ENCODE results near the gene SLC5A1.
"Not testable (repeated sequence)": the region's sequence is repeated elsewhere in the genome, so short reads cannot be mapped to it uniquely, and the experiment has no call there.

SLC5A1 gene

DNA sequence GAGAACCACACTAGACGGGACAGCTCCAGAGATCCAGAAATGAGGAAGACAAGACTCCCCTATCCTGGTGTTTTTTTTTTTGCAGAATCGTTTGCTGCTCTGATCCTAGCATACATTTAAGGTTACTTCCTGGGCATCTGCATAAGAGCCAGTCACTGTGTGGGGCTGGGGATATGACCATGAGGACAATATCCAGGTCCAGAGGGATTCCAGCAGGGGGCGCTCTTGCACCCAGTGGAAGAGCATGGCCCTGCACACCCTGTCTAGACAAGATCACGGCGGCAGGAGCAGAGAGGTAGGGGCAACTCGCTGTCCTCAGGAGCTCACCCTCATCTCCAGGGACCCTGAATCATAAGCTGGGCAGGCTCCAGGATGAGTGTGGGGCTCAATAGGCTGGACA is 97.6 kb downstream of the SLC5A1 start:
- not testable (repeated sequence) for H3K4me3 ChIP-seq (ENCODE audit: low read length); H3K36me3 ChIP-seq (ENCODE audit: control insufficient read depth, insufficient read depth, low read length); H3K27ac ChIP-seq (ENCODE audit: low read depth, low read length); H3K4me1 ChIP-seq (ENCODE audit: control insufficient read depth, insufficient read depth, low read length); H3K9ac ChIP-seq (ENCODE audit: low read length); H3K27me3 ChIP-seq (ENCODE audit: control insufficient read depth, insufficient read depth, low read length)

DNA sequence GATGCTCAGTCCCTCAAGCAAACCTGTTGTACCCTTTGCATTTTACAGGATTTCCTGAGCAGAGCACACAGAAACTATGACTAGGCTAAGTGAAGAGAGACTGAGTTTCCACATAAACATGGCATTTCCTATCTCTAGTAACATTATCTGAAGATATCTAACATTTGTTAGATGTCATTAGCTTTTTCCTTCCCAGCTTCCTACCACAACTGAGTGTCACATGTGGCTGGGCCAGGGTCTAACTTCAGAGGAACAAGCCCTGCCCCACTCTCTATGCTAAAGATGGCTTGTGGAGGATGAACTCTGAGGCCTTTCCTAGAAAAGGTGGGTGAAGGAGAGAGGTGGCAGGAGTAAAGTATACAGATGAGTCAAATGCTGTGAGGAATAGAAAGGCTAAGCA is 99.5 kb downstream of the SLC5A1 start:
- Histone ChIP-seq H3K36me3 (ENCODE audit: control insufficient read depth, insufficient read depth, low read length) (no peaks in the 10 kb centered on the region), H3K4me3 (ENCODE audit: low read length) (no peak overlapping the region), H3K27ac (ENCODE audit: low read depth, low read length) (no peak overlapping the region), H3K9ac (ENCODE audit: low read length) (no peak overlapping the region), H3K4me1 (ENCODE audit: control insufficient read depth, insufficient read depth, low read length) (no peaks in the 10 kb centered on the region), H3K27me3 (ENCODE audit: control insufficient read depth, insufficient read depth, low read length) (no peaks in the 10 kb centered on the region)

DNA sequence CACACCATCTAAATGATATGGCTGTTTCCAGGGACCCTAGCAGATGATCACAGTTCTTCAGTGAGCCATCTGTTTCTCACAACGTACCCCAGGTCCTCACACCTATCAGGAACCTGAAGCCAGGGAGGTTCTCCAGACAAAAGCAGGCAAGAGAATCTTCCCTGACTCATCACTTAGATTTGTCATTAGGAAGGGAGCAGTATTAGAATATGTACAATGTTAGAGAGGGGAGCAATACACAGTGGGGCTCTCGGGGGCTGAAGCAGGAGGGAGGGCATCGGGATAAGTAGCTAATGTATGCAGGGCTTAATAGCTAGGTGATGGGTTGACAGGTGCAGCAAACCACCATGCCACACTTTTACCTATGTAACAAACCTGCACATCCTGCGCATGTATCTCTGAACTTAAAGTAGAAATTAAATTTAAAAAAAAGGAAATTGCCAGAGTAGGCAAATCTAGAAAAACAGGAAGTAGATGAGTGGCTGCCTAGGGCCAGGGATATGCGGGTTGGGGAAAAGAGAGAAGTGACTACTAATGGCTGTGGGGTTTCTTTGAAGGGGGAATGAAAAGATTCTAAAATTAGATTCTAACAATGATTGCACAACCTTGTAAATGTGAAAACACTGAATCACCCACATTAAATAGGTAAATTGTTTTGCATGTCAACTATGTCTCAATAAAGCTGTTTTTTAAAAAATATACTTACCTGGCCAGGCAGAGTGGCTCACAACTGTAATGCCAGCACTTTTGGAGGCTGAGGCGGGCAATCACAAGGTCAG is 101.6 kb downstream of the SLC5A1 start:
- H3K4me1 ChIP-seq (ENCODE audit: control insufficient read depth, insufficient read depth, low read length), result no peaks in the 10 kb centered on the region
- no peak overlapping the region for H3K4me3 ChIP-seq (ENCODE audit: low read length)

DNA sequence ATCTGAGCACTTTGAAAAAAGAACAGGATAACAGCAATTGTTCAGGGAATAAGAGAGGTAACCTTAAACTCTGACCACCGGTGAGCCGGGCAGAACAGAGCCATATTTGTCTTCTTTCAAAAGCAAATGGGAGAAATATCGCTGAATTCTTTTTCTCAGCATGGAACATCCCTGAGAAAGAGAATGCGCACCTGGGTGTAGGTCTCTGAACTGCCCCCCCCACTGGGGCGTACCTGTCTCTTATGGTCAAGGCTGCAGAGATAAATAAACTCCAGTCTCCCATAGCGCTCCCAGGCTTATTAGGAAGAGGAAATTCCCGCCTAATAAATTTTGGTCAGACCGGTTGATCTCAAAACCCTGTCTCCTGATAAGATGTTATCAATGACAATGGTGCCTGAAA is 104.1 kb downstream of the SLC5A1 start:
- H3K4me1 ChIP-seq (ENCODE audit: control insufficient read depth, insufficient read depth, low read length); H3K4me3 ChIP-seq (ENCODE audit: low read length); H3K27ac ChIP-seq (ENCODE audit: low read depth, low read length); H3K27me3 ChIP-seq (ENCODE audit: control insufficient read depth, insufficient read depth, low read length); H3K9ac ChIP-seq (ENCODE audit: low read length); H3K36me3 ChIP-seq (ENCODE audit: control insufficient read depth, insufficient read depth, low read length): not testable (repeated sequence)

More for the DNA sequence above, 101.6 kb downstream of the SLC5A1 start:
- Histone ChIP-seq H3K36me3 (ENCODE audit: control insufficient read depth, insufficient read depth, low read length) (no peaks in the 10 kb centered on the region), H3K27me3 (ENCODE audit: control insufficient read depth, insufficient read depth, low read length) (no peaks in the 10 kb centered on the region), H3K27ac (ENCODE audit: low read depth, low read length) (no peak overlapping the region), H3K9ac (ENCODE audit: low read length) (no peak overlapping the region)

DNA sequence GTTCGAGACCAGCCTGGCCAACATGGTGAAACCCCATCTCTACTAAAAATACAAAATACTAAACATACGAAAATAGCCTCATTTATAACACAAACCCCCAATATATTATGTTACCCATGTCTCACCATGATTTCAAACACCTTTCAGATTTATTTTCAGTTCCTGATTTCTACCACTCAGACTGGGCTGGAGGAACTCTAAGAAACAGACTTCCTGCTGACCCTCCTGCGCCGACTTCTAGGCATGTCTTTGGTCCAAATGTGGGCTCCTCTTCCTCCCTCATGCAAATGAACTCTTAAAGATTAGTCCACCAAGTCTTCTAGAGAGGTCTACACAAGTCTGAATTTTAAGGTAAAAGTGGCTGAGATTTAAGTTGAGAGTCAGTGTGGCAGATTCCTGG is 105.3 kb downstream of the SLC5A1 start:
- not testable (repeated sequence) for H3K4me1 ChIP-seq (ENCODE audit: control insufficient read depth, insufficient read depth, low read length); H3K27me3 ChIP-seq (ENCODE audit: control insufficient read depth, insufficient read depth, low read length); H3K27ac ChIP-seq (ENCODE audit: low read depth, low read length); H3K4me3 ChIP-seq (ENCODE audit: low read length); H3K9ac ChIP-seq (ENCODE audit: low read length); H3K36me3 ChIP-seq (ENCODE audit: control insufficient read depth, insufficient read depth, low read length)

DNA sequence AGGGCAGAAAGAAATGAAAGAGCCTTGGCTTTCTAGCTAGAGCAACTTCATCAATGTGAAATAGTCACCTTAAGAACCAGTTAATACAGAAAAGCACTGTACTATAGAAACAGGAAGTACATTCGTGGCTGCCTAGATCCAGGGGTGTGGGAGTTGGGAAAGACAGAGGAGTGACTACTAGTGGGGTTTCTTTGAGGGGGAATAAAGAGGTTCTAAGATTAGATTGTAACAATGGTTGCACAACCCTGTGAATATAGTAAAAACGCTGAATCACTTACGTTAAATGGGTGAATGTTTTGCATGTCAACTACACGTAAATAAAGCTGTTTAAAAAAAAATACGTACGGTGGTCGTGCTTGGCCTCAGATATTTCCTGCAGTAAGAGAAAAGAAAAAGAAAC is 107.6 kb downstream of the SLC5A1 start:
- H3K4me3 ChIP-seq (ENCODE audit: low read length), result not testable (repeated sequence)

DNA sequence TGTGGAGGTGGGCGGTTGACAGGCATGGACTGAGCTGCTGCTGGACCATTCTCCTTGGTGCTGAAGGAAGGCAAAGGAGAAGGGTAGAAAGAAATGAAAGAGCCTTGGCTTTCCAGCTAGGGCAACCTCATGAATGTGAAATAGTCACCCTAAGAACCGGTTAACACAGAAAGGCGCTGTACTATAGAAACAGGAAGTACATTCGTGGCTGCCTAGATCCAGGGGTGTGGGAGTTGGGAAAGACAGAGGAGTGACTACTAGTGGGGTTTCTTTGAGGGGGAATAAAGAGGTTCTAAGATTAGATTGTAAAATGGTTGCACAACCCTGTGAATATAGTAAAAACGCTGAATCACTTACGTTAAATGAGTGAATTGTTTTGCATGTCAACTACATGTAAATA is 108.6 kb downstream of the SLC5A1 start:
- H3K27me3 ChIP-seq (ENCODE audit: control insufficient read depth, insufficient read depth, low read length); H3K36me3 ChIP-seq (ENCODE audit: control insufficient read depth, insufficient read depth, low read length); H3K4me1 ChIP-seq (ENCODE audit: control insufficient read depth, insufficient read depth, low read length); H3K27ac ChIP-seq (ENCODE audit: low read depth, low read length); H3K4me3 ChIP-seq (ENCODE audit: low read length); H3K9ac ChIP-seq (ENCODE audit: low read length): not testable (repeated sequence)

More for the DNA sequence above, 107.6 kb downstream of the SLC5A1 start:
- H3K27me3 ChIP-seq (ENCODE audit: control insufficient read depth, insufficient read depth, low read length); H3K9ac ChIP-seq (ENCODE audit: low read length); H3K4me1 ChIP-seq (ENCODE audit: control insufficient read depth, insufficient read depth, low read length); H3K36me3 ChIP-seq (ENCODE audit: control insufficient read depth, insufficient read depth, low read length); H3K27ac ChIP-seq (ENCODE audit: low read depth, low read length): not testable (repeated sequence)

DNA sequence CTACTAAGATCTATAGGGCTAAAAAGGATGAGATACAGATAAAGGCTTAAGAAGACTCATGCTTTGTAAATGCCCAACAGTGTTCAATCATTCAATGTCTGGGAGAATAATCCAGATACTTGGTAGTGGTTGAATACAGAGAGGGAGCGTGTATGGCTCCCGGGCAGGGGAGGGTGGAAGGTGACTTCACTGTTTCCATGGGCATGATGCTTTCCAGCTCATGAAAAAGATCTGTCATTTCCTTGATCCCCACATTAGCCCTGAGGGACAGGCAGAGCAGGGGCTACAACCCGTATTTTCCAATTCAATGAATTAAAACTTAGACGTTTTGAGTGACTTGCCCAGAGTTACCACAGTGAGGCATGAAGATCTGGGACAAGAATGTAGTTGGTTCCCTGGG is 111.7 kb downstream of the SLC5A1 start:
- not testable (repeated sequence) for H3K4me1 ChIP-seq (ENCODE audit: control insufficient read depth, insufficient read depth, low read length); H3K9ac ChIP-seq (ENCODE audit: low read length); H3K27ac ChIP-seq (ENCODE audit: low read depth, low read length); H3K4me3 ChIP-seq (ENCODE audit: low read length); H3K27me3 ChIP-seq (ENCODE audit: control insufficient read depth, insufficient read depth, low read length); H3K36me3 ChIP-seq (ENCODE audit: control insufficient read depth, insufficient read depth, low read length)

DNA sequence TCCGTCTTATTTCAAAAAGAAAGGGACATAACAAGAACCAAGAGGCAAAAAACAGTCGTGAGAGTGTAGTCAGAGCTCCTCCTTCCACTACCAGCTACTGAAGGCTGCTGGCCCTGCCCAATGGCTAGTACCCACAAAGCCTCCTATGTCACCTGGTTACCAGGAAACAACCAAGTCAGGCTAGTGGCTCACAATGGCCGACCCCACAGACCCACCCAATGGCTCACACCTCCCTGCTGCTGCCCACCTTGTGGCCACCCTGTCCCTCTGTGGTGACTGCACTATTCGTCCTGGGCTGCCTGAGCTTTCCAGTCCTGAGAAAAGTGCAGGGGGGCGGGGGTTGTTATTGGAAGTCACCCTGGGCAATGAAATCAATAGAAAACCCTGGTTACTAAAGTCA is 114.6 kb downstream of the SLC5A1 start:
- not testable (repeated sequence) for H3K27me3 ChIP-seq (ENCODE audit: control insufficient read depth, insufficient read depth, low read length); H3K9ac ChIP-seq (ENCODE audit: low read length); H3K36me3 ChIP-seq (ENCODE audit: control insufficient read depth, insufficient read depth, low read length); H3K4me1 ChIP-seq (ENCODE audit: control insufficient read depth, insufficient read depth, low read length); H3K27ac ChIP-seq (ENCODE audit: low read depth, low read length); H3K4me3 ChIP-seq (ENCODE audit: low read length)

DNA sequence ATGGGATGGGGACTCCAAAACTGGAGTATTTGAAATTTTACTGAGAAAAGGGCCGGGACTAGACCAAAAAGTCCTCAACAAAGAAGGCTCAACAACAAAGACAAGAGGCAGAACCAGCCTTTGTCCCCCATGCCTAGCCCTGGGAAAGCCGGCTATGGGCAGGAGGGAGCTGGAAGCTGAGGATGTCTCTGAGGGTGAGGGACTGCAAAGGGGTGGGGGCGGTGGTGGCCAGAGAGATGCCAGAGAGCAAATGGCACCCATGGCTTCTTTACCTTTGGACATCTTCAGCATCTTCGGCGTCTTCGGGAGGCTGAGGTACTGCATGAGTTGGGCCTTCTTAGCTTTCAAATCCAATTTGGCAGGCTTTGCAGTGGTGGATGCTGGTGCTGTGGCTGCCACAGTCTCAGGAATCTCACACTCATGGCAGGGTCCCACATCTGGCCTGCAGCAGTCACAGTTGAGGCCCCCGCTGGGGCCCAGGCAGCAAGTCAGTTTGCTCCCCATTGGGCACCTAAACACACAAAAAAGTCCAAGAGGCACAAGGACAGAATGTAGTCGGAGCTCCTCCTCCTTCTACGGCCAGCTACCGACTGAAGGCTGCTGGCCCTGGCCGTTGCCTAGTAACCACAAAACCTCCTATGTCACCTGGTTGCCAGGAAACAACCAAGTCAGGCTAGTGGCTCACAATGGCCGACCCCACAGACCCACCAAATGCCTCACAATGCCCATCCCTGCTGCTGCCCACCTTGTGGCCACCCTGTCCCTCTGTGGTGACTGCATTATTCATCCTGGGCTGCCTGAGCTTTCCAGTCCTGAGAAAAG is 115.9 kb downstream of the SLC5A1 start, which contains the start of gene C22orf42:
C22orf42 (minus strand) TSS at position 592 of the 822 bp plus-strand sequence; CDS start at position 504, 88 bp downstream.
- no peak within 1 kb of the TSS for H3K27ac ChIP-seq (ENCODE audit: low read depth, low read length)
- H3K27me3 ChIP-seq (ENCODE audit: control insufficient read depth, insufficient read depth, low read length), result no peaks in the 10 kb centered on the region
- H3K4me3 ChIP-seq (ENCODE audit: low read length), result no peak within 1 kb of the TSS
- H3K4me1 ChIP-seq (ENCODE audit: control insufficient read depth, insufficient read depth, low read length), result no peaks in the 10 kb centered on the region
- no peak within 1 kb of the TSS for H3K9ac ChIP-seq (ENCODE audit: low read length)
- H3K36me3 ChIP-seq (ENCODE audit: control insufficient read depth, insufficient read depth, low read length), result no peaks in the 10 kb centered on the region

DNA sequence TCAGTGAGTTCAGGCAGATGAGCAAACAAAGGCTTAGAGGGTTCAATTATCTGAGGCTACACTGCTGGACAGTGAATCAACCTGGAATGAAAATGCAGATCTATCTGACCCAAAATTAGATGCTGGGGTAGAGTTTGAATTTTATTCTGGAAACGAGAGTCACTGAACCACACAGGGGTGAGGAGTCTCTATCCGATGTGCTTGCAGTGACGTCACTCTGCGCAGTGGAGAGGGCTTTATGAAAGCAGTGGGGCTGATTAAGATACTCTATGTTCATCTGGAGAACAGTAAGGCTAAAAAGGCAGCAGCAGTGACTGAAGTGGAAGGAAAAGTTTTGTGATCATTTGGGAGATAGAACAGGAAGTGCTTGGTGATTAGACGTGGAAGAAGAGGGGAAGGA is 117.3 kb downstream of the SLC5A1 start:
- H3K27ac ChIP-seq (ENCODE audit: low read depth, low read length); H3K4me1 ChIP-seq (ENCODE audit: control insufficient read depth, insufficient read depth, low read length); H3K27me3 ChIP-seq (ENCODE audit: control insufficient read depth, insufficient read depth, low read length); H3K4me3 ChIP-seq (ENCODE audit: low read length); H3K9ac ChIP-seq (ENCODE audit: low read length); H3K36me3 ChIP-seq (ENCODE audit: control insufficient read depth, insufficient read depth, low read length): not testable (repeated sequence)

Measured in rectal smooth muscle tissue (tissue), 1 donor.